ENCODE data around the gene ZNF407.

The ZNF407 gene

GRCh38 chr18:74832999-74833398 is 235.3 kb downstream of the ZNF407 start:
- no peak for TF ChIP-seq RARB (CRISPR knock-in tag; IDR thresholded peaks at IDR 0.05)
- no peak for TF ChIP-seq ESRRG (CRISPR knock-in tag; IDR thresholded peaks at IDR 0.05)
- TF ChIP-seq ARNTL (CRISPR knock-in tag; IDR thresholded peaks at IDR 0.05; ENCODE audit: borderline replicate concordance, low read depth): no peak
- ATAC-seq: no peak

- ATAC-seq: no peak
Measured at GRCh38 chr18:74834424-74835309, 237.0 kb downstream of the ZNF407 start.

GRCh38 chr18:74836296-74837139 is 238.8 kb downstream of the ZNF407 start:
- ATAC-seq: peak; percentile 81
- no peak for TF ChIP-seq ZNF565 (CRISPR knock-in tag; conservative IDR thresholded peaks at IDR 0.05; ENCODE audit: low read depth)
- no peak for TF ChIP-seq BACH2 (CRISPR knock-in tag; IDR thresholded peaks at IDR 0.05; ENCODE audit: borderline replicate concordance)
- no peak for TF ChIP-seq RARB (CRISPR knock-in tag; IDR thresholded peaks at IDR 0.05)
- no peak for TF ChIP-seq TCF4 (CRISPR knock-in tag; IDR thresholded peaks at IDR 0.05; ENCODE audit: borderline replicate concordance)
- no peak for TF ChIP-seq ARNTL (CRISPR knock-in tag; IDR thresholded peaks at IDR 0.05; ENCODE audit: borderline replicate concordance, low read depth)
- no peak for TF ChIP-seq ZNF8 (CRISPR knock-in tag; IDR thresholded peaks at IDR 0.05)
- TF ChIP-seq PATZ1 (CRISPR knock-in tag; IDR thresholded peaks at IDR 0.05; ENCODE audit: borderline replicate concordance): no peak
- no peak for TF ChIP-seq CSRNP3 (CRISPR knock-in tag; IDR thresholded peaks at IDR 0.05)
- TF ChIP-seq PPARA (CRISPR knock-in tag; IDR thresholded peaks at IDR 0.05; ENCODE audit: borderline replicate concordance): no peak
- TF ChIP-seq ZFP3 (CRISPR knock-in tag; IDR thresholded peaks at IDR 0.05): no peak

More at GRCh38 chr18:74834424-74835309, 237.0 kb downstream of the ZNF407 start:
- TF ChIP-seq ZFP30 (CRISPR knock-in tag; IDR thresholded peaks at IDR 0.05) (no peak), ZNF70 (CRISPR knock-in tag; IDR thresholded peaks at IDR 0.05) (no peak), GLIS3 (CRISPR knock-in tag; IDR thresholded peaks at IDR 0.05) (no peak), POU6F1 (CRISPR knock-in tag; IDR thresholded peaks at IDR 0.05; ENCODE audit: borderline replicate concordance, low read depth) (no peak), ZNF8 (CRISPR knock-in tag; IDR thresholded peaks at IDR 0.05) (no peak), OSR1 (CRISPR knock-in tag; IDR thresholded peaks at IDR 0.05) (no peak), TOX (CRISPR knock-in tag; IDR thresholded peaks at IDR 0.05; ENCODE audit: borderline replicate concordance) (no peak), RARB (CRISPR knock-in tag; IDR thresholded peaks at IDR 0.05) (no peak), CSDC2 (CRISPR knock-in tag; IDR thresholded peaks at IDR 0.05) (no peak), ARNTL (CRISPR knock-in tag; IDR thresholded peaks at IDR 0.05; ENCODE audit: borderline replicate concordance, low read depth) (no peak), ISL1 (CRISPR knock-in tag; IDR thresholded peaks at IDR 0.05) (no peak), SNAI2 (CRISPR knock-in tag; IDR thresholded peaks at IDR 0.05) (no peak), CSRNP3 (CRISPR knock-in tag; IDR thresholded peaks at IDR 0.05) (no peak), ZNF565 (CRISPR knock-in tag; conservative IDR thresholded peaks at IDR 0.05; ENCODE audit: low read depth) (no peak)
